Activated CD4-positive, alpha-beta T cell treated with anti-CD3 and anti-CD28 coated beads, Interleukin-10, Interleukin-2, amounts not matched to agents 100 ng/mL and 50 ng/mL, durations not matched to agents 16 hours and 8 hours (primary cell): Measurements from ENCODE around the gene AP5Z1.
"Not testable (repeated sequence)": the region's sequence is repeated elsewhere in the genome, so short reads cannot be mapped to it uniquely, and the experiment has no call there.

Source experiments
- DNase-seq: peaks from one replicate; pipeline ENCODE4 v3.0.0-alpha.2; 2020

The AP5Z1 gene

DNA sequence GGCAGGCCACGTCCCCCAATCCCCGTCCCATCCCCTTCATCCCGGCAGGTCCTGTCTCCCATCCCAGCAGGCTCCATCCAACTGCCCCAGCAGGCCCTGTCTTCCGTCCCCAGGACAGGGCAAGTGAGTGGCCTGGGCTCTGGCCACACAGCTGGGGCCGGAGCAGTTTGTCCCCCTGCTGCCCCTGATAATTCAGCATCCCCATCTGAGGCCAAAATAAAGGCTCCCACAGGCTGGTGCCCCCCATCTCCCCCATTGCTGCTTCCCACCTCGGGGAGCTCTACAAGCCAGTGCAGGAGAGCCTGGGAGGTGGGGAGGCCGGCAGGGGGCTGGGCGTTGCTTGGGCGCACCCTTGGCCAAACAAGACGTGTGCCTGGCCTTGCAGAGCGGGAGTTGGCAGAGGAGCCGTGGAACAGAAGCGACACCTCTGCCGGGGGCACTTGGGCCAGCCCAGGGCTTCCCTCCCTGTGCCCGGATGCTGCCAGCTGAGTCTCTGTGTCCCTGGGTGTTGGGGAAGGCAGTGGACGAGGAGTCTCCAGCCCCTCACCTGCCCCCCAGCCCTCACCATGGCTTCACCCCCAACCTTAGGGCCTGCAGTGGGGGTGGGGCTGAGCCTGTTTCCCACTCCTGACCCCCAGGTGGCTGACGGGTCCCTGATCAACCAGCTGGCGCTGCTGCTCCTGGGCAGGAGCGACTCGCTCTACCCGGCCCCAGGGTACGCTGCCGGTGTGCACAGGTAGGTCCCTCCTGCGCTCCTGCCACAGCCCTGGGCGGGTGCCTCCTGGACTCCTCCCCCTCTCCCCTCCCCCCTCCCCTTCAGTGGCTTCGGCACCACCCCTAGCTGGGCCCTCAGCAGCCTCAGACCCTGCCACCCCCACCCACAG, 14.0 kb downstream of the AP5Z1 start:
- no peak for DNase-seq

DNA sequence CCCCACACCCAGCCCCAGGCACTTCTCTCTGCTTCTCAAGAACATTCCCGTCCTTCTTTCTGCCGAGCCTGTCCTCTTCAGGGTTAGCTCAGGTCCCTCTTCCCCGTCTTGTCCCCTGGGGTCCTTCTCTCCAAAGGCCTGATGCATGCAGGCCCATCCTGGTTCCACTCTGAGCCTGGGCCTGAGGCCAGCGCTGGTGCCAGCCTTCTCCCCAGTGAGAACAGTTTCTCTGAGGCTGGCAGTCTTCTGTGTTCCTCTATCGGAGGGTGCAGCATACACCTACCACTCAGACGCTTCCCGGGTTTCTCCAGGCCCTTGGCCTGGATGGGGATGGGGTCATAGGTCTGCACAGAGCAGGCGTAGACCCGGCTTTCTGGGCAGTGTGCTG, 14.6 kb downstream of the AP5Z1 start:
- DNase-seq: no peak

DNA sequence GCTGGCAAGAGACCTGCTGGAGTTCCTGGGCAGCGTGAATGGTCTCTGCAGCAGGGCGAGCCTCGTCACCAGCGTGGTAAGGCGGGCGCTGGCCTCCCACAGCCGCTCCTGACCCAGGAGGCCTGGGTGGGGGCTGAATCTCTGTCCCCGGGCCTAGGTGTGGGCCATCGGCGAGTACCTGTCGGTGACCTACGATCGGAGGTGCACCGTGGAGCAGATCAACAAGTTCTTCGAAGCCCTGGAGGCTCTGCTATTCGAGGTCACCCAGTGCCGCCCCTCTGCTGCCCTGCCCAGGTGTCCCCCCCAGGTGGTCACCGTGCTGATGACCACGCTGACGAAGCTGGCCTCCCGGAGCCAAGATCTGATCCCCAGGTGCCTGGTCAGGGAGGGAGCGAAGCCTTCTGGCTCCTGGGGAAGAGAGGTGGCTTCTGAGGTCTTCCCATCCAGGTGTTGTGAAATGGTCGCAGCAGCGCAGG, 15.1 kb downstream of the AP5Z1 start:
- no peak for DNase-seq

DNA sequence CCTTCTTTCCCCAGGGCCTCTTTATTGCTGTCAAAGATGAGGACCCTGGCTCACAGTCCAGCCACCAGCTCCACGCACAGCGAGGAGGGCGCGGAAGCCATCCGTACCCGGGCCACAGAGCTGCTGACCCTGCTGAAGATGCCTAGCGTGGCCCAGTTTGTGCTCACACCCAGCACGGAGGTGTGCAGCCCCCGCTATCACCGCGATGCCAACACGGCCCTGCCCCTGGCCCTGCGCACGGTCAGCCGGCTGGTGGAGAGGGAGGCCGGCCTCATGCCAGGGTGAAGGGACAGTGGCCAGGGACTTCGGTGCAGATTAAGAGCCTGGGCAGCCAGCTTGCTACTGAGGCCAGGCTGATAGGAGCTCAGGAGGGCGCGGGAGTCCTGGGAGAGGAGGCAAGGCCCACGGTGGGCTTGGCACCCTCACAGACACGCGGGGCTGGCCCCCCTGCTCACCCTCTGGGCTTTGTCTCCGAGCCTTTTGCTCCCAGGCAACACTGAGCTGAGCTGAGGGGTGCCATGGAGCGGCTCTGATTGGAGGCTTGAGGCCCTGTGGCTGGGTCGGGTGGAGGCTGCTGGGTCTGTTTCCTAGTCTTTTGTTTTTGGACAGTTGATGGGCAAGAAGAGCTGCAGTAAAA, 15.8 kb downstream of the AP5Z1 start:
- no peak for DNase-seq

DNA sequence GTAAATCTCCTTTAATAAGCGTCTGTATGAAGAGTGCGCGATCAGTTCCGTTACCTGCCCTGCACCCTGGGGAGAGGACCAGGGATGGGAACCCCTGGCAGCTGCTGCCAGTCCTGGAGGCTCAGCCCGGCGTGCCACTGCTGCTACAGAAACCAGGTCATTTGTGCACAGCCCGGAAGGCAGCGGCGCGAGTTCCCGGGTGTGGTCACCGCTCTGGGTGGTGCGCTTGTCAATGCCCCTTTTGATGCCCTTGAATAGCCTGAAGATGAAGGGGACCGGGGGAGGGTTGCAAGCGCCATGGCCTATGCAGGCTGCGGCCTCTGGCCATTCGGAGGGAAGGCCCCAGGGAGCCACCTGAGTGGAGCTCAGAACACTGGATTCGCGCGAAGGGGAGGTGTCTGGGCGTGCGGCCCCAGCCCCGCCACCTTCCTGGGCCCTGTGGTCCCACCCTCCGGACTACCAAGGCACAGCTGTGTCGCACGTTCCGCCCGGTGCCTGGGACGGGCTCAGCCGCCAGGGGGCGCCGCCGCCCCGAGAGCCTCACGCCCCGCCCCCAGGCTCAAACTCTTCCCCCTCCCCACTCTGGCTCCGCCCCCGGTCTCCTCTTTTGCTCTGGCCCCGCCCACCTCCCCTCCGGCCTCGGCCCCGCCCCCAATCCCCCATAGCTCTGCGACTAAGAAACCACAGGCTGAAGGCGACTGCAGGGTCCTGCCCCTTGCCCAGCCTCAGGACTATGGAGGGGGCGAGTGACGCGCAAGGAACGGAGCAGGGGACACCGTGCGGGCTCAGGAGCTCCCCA, 16.5 kb downstream of the AP5Z1 start:
- DNase-seq: peak; percentile 83

DNA sequence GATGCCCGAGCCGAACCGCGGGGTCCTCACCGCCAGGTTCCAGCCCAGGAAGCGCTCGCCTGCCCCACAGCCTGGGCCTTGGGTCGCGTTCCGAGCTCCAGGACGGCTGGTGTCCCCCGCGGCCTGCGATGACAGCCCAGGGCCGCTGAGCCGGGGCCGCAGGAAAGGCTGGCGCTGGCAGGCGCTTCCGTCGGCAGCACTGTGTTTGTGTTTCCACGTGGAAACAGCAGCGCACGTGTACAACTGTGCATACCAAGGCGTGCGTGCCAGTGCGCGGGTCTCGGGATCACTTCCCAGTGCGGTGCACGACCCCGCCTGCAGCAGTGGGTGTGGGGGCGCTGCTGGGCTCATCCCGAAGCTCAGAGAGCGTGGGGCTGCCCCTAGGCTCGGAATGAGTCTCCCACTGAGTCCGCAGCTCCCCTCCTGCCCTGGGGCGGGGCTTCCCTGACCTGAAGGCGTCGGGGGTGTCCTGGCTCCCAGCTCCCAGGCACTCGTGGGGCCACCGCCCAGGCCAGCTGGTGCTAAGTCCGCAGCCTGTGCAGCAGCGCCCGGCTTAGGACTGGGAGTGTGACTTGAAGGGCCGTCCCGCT, 17.2 kb downstream of the AP5Z1 start:
- no peak for DNase-seq

DNA sequence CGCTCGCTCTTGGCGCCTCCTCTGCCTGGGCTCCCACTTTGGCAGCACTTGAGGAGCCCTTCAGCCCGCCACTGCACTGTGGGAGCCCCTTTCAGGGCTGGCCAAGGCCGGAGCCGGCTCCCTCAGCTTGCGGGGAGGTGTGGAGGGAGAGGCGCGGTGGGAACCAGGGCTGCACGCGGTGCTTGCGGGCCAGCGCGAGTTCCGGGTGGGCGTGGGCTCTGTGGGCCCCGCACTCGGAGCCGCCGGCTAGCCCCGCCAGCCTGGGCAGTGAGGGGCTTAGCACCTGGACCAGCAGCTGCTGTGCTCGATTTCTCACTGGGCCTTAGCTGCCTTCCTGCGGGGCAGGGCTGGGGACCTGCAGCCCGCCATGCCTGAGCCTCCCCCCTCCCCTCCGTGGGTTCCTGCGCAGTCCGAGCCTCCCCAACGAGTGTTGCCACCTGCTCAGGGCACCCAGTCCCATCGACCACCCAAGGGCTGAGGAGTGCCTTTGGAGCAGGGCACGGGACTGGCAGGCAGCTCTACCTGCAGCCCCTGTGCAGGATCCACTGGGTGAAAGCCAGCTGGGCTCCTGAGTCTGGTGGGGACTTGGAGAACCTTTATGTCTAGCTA, 18.1 kb downstream of the AP5Z1 start:
- DNase-seq: not testable (repeated sequence)

DNA sequence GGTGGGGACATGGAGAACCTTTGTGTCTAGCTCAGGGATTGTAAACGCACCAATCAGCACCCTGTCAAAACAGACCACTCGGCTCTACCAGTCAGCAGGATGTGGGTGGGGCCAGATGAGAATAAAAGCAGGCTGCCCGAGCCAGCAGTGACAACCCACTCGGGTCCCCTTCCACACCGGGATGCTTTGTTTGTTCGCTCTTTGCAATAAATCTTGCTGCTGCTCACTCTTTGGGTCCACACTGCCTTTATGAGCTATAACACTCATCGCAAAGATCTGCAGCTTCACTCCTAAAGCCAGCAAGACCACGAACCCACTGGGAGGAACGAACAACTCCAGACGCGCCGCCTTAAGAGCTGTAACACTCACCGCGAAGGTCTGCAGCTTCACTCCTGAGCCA, 18.7 kb downstream of the AP5Z1 start:
- DNase-seq: not testable (repeated sequence)

DNA sequence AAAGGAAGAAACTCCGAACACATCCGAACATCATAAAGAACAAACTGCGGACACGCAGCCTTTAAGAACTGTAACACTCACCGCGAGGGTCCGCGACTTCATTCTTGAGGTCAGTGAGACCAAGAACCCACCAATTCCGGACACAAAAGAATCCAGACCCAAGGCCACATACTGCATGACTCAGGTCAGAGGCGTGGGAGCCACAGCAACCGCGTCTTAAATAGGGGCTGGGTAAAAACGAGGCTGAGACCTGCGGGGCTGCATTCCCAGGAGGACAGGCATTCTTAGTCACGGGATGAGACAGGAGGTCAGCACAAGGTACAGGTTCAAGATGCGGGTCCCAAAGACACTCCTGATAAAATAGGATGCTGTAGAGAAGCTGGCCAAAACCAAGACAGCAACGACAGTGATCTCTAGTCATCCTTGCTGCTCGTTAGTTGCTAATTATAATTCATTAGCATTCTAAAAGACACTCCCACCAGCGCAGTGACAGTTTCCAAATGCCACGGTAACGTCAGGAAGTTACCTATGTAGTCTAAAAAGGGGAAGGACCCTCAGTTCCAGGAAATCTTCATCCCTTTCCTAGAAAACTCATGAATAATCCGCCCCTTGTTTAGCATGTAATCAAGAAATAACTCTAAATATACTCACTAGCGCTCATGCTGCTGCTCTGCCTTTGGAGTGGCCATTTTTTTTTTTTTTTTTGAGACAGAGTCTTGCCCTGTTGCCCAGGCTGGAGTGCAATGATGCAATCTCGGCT, 19.3 kb downstream of the AP5Z1 start:
- no peak for DNase-seq

DNA sequence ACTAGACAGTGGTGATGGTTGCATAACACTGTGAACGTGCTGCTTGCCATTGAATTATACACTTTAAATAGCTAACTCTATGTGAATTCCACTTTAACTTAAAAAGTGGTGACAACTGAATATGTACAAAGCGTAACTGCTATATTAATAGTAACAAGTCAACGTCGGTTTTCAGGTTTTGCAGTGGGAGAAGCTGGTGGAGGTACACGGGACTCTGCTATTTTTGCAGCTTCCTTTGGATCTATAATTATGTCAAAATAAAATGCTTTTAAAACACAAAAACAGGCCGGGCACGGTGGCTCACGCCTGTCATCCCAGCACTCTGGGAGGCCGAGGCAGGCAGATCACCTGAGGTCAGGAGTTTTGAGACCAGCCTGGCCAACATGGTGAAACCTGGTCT, 21.0 kb downstream of the AP5Z1 start:
- no peak for DNase-seq

DNA sequence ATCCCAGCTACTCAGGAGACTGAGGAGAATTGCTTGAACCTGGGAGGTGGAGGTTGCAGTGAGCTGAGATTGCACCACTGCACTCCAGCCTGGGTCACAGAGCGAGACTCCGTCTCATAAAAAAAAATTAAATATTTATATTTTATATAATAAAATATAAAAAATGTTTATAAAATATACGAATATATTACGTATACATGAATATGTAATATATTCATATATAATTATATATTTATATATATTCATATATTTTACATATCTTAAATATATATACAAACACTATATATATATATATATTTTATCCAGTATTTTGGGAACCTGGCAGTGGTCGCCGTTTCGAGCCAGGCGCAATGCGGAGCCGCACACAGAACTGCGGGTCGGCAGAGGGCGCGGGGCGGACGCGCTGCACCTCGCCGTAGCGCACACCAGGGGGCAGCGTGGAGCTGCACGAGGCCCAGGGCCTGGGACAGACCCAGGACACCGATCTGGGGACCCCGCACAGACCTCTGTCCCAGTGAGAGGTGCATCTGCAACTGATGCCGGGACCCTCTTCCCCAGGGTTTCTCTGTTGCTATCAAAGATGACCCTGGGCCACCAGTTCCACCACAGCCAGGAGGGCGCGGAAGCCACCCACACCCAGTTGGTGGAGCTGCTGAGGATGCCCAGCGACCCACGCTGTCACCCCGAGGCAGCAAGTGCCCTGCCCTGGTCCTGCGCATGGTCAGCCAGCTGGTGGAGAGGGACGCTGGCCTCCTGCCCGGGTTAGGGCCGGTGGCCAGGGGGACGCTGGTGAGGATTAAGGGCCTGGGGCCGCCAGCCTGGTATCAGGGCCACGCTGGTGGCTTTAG, 22.7 kb downstream of the AP5Z1 start:
- DNase-seq: peak; percentile 67

DNA sequence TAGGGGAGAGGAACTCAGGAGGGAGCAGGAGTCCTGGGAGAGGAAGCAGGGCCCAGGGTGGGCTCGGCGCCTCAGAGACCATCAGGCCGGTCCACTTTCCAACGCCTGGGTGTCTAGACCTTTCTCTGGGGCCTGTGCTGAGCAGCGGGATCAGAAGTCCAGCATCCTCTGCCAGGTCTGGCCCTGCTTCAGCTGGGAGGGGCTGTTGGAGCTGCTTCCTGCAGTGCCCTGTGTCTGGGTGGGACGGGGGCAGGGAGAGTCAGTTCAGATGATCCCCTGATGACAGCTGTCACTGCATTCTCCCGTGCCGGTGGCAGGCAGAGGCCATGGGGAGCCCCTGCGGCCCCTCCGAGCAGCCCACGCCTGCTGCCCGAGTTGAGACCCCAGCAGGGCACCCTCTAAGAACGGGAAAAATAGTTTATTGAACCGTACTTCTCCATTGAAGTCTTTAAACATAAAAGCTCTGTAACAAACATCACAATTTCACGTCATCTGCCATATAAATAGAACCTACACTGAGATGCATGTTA, 23.3 kb downstream of the AP5Z1 start:
- no peak for DNase-seq

DNA sequence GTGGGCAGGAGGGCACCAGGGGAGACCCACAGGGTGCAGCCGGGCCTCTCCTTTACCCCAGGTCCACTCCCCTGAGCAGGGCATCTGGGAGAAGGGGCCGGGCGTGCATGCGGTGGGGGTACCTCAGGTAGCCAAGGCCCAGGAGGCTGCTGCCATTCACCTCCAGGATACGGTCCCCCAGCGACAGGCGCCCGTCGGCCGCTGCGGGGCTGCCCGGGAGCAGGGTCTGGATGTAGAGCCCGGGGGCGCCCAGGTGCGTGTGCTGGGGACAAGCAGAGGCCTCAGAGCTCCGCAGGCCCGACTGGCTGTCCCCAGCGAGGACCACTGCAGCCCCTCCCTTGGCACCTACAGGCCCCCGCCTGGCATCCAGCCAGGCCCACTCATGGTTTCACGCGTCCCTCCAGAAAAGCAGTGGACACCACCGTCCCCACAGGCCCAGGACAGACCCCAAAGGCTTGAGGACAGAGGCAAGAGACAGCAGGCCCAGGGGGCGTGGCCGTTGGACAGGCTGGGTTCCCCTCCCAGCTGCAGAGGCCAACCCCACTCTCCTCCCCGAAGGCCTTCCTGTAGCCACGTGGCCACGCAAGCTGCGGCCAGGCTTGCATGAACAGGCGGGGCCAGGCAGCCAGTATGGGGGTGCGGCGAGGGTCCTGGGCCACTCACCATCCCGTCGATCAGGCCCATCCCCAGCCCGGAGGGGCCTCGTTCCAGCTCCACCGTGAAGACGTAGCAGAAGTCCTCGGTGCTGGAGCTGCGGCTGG, 24.3 kb downstream of the AP5Z1 start:
- DNase-seq: no peak

DNA sequence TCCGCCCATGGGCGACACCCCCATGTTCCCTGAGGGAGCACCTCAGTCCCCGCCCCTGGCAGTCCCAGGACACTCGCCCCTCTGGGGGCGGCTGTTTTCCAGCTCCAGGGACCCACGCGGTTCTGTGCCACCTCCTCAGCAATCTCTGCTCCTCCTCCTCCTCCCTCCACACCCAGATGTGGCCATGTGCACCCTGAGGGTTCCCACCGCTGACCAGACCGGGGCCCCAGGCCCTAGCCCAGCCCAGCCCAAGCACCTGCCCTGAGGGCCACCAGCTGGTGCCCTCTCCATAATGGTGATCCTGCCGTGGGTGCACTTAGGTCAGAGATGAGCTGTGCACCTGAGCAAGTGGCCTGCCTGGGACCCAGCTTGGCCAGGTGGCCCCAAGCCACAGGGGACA, 25.1 kb downstream of the AP5Z1 start:
- no peak for DNase-seq

DNA sequence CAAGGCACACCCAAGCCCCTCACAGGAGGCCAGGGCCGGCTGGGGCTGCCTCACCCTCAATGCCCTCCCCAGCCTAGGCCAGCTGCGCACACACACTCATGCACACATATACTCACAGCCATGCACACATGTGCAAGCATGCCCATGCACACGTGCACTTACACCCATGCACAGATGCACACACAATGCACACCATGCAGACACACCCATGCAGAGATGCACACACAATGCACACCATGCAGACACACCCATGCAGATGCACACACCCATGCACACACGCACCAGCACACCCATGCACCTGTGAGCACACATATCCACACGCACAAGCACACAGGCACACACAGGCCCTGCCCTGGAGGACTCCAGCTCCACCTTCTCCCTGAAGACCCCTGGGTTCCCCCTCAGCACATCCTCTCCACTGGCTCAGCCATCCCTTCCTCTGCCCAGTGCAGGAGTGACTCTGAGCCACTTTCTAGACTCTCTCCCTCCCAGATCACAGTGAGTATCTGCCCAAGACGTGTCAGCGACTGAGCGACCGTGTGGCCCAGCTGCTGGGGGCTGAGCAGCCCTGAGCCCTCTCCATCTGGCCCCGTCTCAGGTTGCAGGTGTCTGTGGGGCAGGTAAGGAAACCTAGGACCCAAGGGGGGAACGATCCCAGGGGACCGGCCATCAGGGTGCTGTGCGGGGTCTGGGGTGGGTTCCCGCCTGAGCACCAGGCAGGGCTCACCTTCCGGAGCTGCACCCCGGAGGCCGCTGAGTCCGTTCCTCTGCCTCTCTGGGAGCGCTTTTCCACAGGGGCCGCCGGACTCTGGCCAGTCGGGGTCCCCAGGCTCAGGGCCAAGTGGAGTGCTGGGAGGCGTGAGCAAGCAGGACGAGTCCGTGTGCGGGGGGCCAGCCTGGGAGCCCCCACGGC, 25.8 kb downstream of the AP5Z1 start:
- DNase-seq: no peak

DNA sequence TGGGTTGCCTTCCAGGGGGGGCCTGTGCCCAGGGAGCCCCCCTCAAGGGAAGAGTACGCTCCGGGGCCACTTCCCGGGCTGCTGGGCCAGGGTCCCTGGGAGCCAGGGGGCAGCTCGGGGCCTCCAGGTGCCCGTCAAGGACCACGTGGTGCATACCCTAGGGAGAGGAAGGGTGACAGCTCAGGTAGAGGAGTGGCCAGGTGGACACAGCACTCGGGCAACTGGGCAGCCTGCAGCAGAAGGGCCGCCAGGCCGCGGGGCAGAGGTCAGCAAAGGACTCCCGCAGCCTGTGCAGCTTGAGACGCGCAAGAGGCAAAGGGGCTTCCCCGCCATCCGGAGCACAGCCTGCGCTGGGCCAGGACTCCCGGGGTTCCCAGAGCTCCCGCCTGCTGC, 26.4 kb downstream of the AP5Z1 start:
- no peak for DNase-seq

DNA sequence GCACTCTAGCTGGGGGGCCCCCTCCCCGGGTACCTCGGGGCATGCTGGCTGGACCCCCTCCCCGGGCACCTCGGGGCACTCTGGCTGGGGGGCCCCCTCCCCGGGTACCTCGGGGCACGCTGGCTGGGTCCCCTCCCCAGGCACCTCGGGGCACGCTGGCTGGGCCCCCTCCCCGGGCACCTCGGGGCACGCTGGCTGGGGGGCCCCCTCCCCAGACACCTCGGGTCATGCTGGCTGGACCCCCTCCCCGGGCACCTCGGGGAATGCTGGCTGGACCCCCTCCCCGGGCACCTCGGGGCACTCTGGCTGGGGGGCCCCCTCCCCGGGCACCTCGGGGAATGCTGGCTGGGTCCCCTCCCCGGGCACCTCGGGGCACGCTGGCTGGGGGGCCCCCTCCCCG, 27.2 kb downstream of the AP5Z1 start:
- DNase-seq: not testable (repeated sequence)

DNA sequence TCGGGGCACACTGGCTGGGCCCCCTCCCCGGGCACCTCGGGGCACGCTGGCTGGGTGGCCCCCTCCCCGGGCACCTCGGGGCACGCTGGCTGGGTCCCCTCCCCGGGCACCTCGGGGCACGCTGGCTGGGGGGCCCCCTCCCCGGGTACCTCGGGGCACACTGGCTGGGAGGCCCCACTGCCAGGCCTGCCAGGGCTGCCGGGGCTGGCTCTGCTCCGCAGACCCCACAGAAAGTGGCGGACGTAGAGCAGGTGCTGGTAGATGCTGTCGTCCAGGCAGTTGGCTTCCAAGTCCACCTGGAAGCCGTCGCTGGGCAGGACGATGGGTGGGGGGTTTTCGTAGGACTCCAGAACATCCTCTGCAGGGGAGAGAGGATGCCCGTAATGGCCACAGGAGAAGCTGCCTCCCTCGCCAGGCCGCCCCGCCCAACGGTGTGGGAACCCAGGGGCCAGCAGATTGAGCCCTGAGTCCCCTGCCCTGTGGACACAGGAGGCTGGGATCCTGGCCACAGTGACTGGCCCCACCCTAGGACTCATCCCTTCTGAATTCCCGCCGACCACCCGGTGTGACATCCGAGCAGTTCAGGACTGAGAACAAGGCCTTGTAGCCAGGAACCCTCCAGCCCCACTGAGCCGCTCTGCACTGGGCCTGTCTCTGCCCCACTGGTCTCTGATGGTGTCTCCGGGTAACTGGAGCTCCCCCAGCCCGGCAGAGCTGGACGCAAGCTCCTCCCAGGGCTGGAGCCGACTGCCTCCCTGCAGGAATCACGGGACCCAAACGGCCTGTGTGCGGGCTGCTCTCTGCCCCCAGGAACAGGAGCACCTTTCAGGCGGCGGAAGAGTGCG, 28.2 kb downstream of the AP5Z1 start:
- no peak for DNase-seq
